ENCODE results near the gene ERBIN.

The ERBIN gene

GRCh38 chr5:65895891-65896290 is 30.5 kb upstream of the ERBIN start:
- no peaks in the 10 kb centered on the region for H3K27me3 ChIP-seq (ENCODE audit: insufficient read depth, low read length)
- no peak overlapping the region for H2AFZ ChIP-seq (ENCODE audit: low read length)
- H3F3A ChIP-seq (ENCODE audit: insufficient read depth, low read length), result no peaks in the 10 kb centered on the region
- no peaks in the 10 kb centered on the region for H3K4me1 ChIP-seq (ENCODE audit: insufficient read depth, low read length, severe bottlenecking)
- no peaks in the 10 kb centered on the region for H3K9me3 ChIP-seq (ENCODE audit: low read length)
- no peaks in the 10 kb centered on the region for H3K9me2 ChIP-seq (ENCODE audit: low read depth, low read length)
- no peak overlapping the region for H3K27ac ChIP-seq (ENCODE audit: low read depth, low read length, poor library complexity, severe bottlenecking)
- H3K36me3 ChIP-seq (ENCODE audit: insufficient read depth, low read length), result no peaks in the 10 kb centered on the region
- no peak overlapping the region for H3K9ac ChIP-seq (ENCODE audit: low read length)
- H3K79me2 ChIP-seq (ENCODE audit: insufficient read depth, low read length), result no peaks in the 10 kb centered on the region
- H4K20me1 ChIP-seq (ENCODE audit: insufficient read depth, low read length), result no peaks in the 10 kb centered on the region
- H3K4me2 ChIP-seq (ENCODE audit: low read length), result no peak overlapping the region
- TF ChIP-seq EZH2 (IDR thresholded peaks at IDR 0.05; ENCODE audit: borderline replicate concordance, low read length) (no peak), CTCF (IDR thresholded peaks at IDR 0.05; ENCODE audit: low read length) (no peak)
- no peak overlapping the region for H3K4me3 ChIP-seq (ENCODE audit: low read depth, low read length, poor library complexity, severe bottlenecking)

- Histone ChIP-seq H3K4me3 (ENCODE audit: low read depth, low read length, poor library complexity, severe bottlenecking) (no peak overlapping the region), H3K79me2 (ENCODE audit: insufficient read depth, low read length) (no peaks in the 10 kb centered on the region), H3K9me3 (ENCODE audit: low read length) (no peaks in the 10 kb centered on the region), H3K4me1 (ENCODE audit: insufficient read depth, low read length, severe bottlenecking) (no peaks in the 10 kb centered on the region), H3K27ac (ENCODE audit: low read depth, low read length, poor library complexity, severe bottlenecking) (no peak overlapping the region), H3K27me3 (ENCODE audit: insufficient read depth, low read length) (no peaks in the 10 kb centered on the region), H3K9ac (ENCODE audit: low read length) (no peak overlapping the region), H4K20me1 (ENCODE audit: insufficient read depth, low read length) (no peaks in the 10 kb centered on the region), H2AFZ (ENCODE audit: low read length) (no peak overlapping the region), H3K9me2 (ENCODE audit: low read depth, low read length) (no peaks in the 10 kb centered on the region), H3F3A (ENCODE audit: insufficient read depth, low read length) (no peaks in the 10 kb centered on the region), H3K36me3 (ENCODE audit: insufficient read depth, low read length) (no peaks in the 10 kb centered on the region), H3K4me2 (ENCODE audit: low read length) (no peak overlapping the region)
- no peak for TF ChIP-seq CTCF (IDR thresholded peaks at IDR 0.05; ENCODE audit: low read length)
- TF ChIP-seq EZH2 (IDR thresholded peaks at IDR 0.05; ENCODE audit: borderline replicate concordance, low read length), result no peak
Observed at GRCh38 chr5:65900746-65901145, 25.6 kb upstream of the ERBIN start.

GRCh38 chr5:65902104-65902503 is 24.3 kb upstream of the ERBIN start:
- Histone ChIP-seq H2AFZ (ENCODE audit: low read length) (no peak overlapping the region), H3K4me3 (ENCODE audit: low read depth, low read length, poor library complexity, severe bottlenecking) (no peak overlapping the region), H3K27me3 (ENCODE audit: insufficient read depth, low read length) (no peaks in the 10 kb centered on the region), H4K20me1 (ENCODE audit: insufficient read depth, low read length) (no peaks in the 10 kb centered on the region), H3K9me3 (ENCODE audit: low read length) (no peaks in the 10 kb centered on the region), H3K79me2 (ENCODE audit: insufficient read depth, low read length) (no peaks in the 10 kb centered on the region), H3K9ac (ENCODE audit: low read length) (no peak overlapping the region), H3F3A (ENCODE audit: insufficient read depth, low read length) (no peaks in the 10 kb centered on the region), H3K4me2 (ENCODE audit: low read length) (no peak overlapping the region), H3K27ac (ENCODE audit: low read depth, low read length, poor library complexity, severe bottlenecking) (no peak overlapping the region), H3K36me3 (ENCODE audit: insufficient read depth, low read length) (no peaks in the 10 kb centered on the region), H3K4me1 (ENCODE audit: insufficient read depth, low read length, severe bottlenecking) (peaks cover 2% of the 10 kb centered on the region), H3K9me2 (ENCODE audit: low read depth, low read length) (no peaks in the 10 kb centered on the region)
- no peak for TF ChIP-seq CTCF (IDR thresholded peaks at IDR 0.05; ENCODE audit: low read length)
- no peak for TF ChIP-seq EZH2 (IDR thresholded peaks at IDR 0.05; ENCODE audit: borderline replicate concordance, low read length)

Data from OCI-LY1 (cell line).